SH-SY5Y (cell line): ENCODE results near the gene CPNE4.

Source experiments
- GATA2 ChIP-seq: IDR thresholded peaks from 2 replicates; pipeline ENCODE4 v1.6.1; 2011; ENCODE audit warnings: mild to moderate bottlenecking, low read depth, low read length
- GATA3 ChIP-seq: IDR thresholded peaks from 2 replicates; pipeline ENCODE4 v1.6.1; 2011; ENCODE audit warnings: low read depth, mild to moderate bottlenecking, low read length, moderate library complexity

DNA sequence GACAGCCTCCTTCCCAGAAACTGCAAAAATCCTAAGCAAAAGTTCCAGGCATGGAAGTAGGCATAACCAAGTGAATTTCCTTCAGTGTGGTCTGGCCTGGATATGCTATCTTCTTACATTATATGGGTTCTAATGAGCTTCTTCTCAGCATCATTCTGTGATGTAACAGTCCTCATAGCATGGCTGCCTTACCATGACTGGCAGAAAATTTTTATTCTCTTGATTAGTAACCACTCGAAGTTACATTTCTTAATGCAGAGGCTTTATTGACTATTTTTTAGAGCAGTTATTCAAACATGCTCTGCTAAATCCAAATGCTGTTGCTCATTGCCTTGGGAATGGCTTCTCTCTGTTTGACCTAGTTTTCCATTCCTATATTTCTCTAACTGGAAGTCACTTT, 21.1 kb upstream of the CPNE4 start:
- TF ChIP-seq GATA2 (no peak), GATA3 (no peak)
